K562 (cell line): Measurements from ENCODE around the gene STX17. TPM values are rescaled to one million over a fixed set of nuclear protein-coding genes. Genes with fewer than 3 reads are reported as not detected.

Experiments used
- ATAC-seq: fragments of 200-7000 bp; cut with Tn5 transposase; 3 replicates; pipeline ENCODE4 v1.9.1; 2020; ENCODE audit warnings: moderate library complexity
- BruUV-seq: library from RNA; stranded (reverse); fragments of 400-500 nt; replicated peaks from 2 replicates; lab custom pipeline; 2021; lab: Mats Ljungman, UMichigan
- CTCF ChIA-PET: fragments of 300-600 bp; formaldehyde crosslinking; extraction: SDS; loops from one replicate; lab custom pipeline; 2021; ENCODE audit warnings: low intra/inter-chr PET ratio; lab: Yijun Ruan, JAX
- POLR2A ChIA-PET: fragments of 300-600, 350-650 bp; sonication (Branson Sonifier 250); formaldehyde crosslinking; extraction: SDS; loops from one replicate; lab custom pipeline; 2021; ENCODE audit warnings: antibody characterized with exemption, inconsistent platforms; lab: Yijun Ruan, JAX
- DNase-seq, 4 experiments: peaks; one replicate each; pipeline versions ENCODE4 v3.0.0 to v3.0.0-alpha.2; 2011 to 2018; ENCODE audit warnings: low spot score in 3 of 4, mixed read lengths in 3 of 4; ENCODE audit errors: extremely low read depth in 1 of 4
- FAIRE-seq: peaks from 2 replicates; lab custom pipeline; 2011; peaks lifted over from hg19 to GRCh38; lab: Jason Lieb, UNC
- H2AFZ ChIP-seq: 2 replicates; pipeline ENCODE4 v1.6.0; 2011; ENCODE audit warnings: low read depth, low read length, control low read depth, inconsistent platforms
- H3K27ac ChIP-seq: fragments of 200-600 bp; 3 replicates; pipeline ENCODE4 v1.8.0; 2011; ENCODE audit warnings: low read depth, mild to moderate bottlenecking, control low read depth, inconsistent platforms, low read length, moderate library complexity, mixed read lengths; ENCODE audit errors: extremely low read depth
- H3K27me3 ChIP-seq, 2 experiments: fragments of 300-600 bp in 1 of 2; 2 replicates in 1 of 2; 3 replicates in 1 of 2; pipeline versions ENCODE4 v1.6.0 to v1.8.0; 2011; ENCODE audit warnings: inconsistent platforms in 2 of 2, low read length in 2 of 2, mild to moderate bottlenecking in 1 of 2, mixed read lengths in 1 of 2, moderate library complexity in 1 of 2; ENCODE audit not compliant: control insufficient read depth in 2 of 2, insufficient read depth in 2 of 2
- H3K36me3 ChIP-seq: fragments of 300-600 bp; 3 replicates; pipeline ENCODE4 v1.8.0; 2011; ENCODE audit warnings: mild to moderate bottlenecking, low read length, inconsistent platforms; ENCODE audit not compliant: control insufficient read depth, insufficient read depth
- H3K4me1 ChIP-seq, 2 experiments: fragments of 200-600 bp in 1 of 2; replicated peaks in 1 of 2; 2 replicates in 1 of 2; 3 replicates in 1 of 2; pipeline versions ENCODE4 v1.5.1 to v1.8.0; 2011; ENCODE audit warnings: inconsistent platforms in 2 of 2, low read length in 2 of 2, mild to moderate bottlenecking in 1 of 2, mixed read lengths in 1 of 2, moderate library complexity in 1 of 2; ENCODE audit not compliant: control insufficient read depth in 2 of 2, insufficient read depth in 2 of 2
- H3K4me2 ChIP-seq: 2 replicates; pipeline ENCODE4 v1.6.1; 2011; ENCODE audit warnings: low read length, control low read depth, inconsistent platforms, mixed read lengths; ENCODE audit not compliant: insufficient read depth
- H3K4me3 ChIP-seq: fragments of 200-600 bp; sonication (generic), shearing (Covaris generic); 2 replicates; pipeline ENCODE4 v1.5.1; 2016; ENCODE audit warnings: control low read depth, inconsistent platforms
- H3K79me2 ChIP-seq: fragments of 200-600 bp; 3 replicates; pipeline ENCODE4 v1.8.0; 2011; ENCODE audit warnings: low read length, inconsistent platforms; ENCODE audit not compliant: control insufficient read depth, insufficient read depth
- H3K9ac ChIP-seq, 2 experiments: 2 replicates each; pipeline versions ENCODE4 v1.6.0 to v1.6.1; 2011; ENCODE audit warnings: low read depth in 2 of 2, low read length in 2 of 2, control low read depth in 1 of 2, inconsistent platforms in 1 of 2, mild to moderate bottlenecking in 1 of 2, mixed read lengths in 1 of 2; ENCODE audit not compliant: insufficient read depth in 1 of 2
- H3K9me1 ChIP-seq: one replicate; pipeline ENCODE4 v1.6.0; 2011; ENCODE audit warnings: inconsistent platforms, mild to moderate bottlenecking, low read length, moderate library complexity; ENCODE audit not compliant: control insufficient read depth, insufficient read depth
- H3K9me3 ChIP-seq: replicated peaks from 2 replicates; pipeline ENCODE4 v1.5.1; 2011; ENCODE audit warnings: low read depth, low read length, inconsistent platforms; ENCODE audit not compliant: control insufficient read depth, insufficient read depth
- H4K20me1 ChIP-seq: replicated peaks from 2 replicates; pipeline ENCODE4 v1.6.1; 2011; ENCODE audit warnings: low read length, inconsistent platforms, mixed read lengths; ENCODE audit not compliant: control insufficient read depth, insufficient read depth
- FOSL1 ChIP-seq: fragments of 200-800 bp; sonication (Bioruptor generic); conservative IDR thresholded peaks from 2 replicates; pipeline ENCODE4 v1.6.1; 2016; ENCODE audit warnings: missing genetic modification characterization, missing compliant biosample characterization
- NEUROD1 ChIP-seq: fragments of 150-350 bp; IDR thresholded peaks from 2 replicates; pipeline ENCODE4 v1.6.1; 2014; ENCODE audit warnings: borderline replicate concordance, low read length, low read depth; ENCODE audit not compliant: partially characterized antibody
- NFE2 ChIP-seq: IDR thresholded peaks from 2 replicates; pipeline ENCODE4 v1.6.1; 2014; ENCODE audit warnings: antibody characterized with exemption, low read depth
- NR2F6 ChIP-seq: fragments of 450-650 bp; formaldehyde crosslinking; IDR thresholded peaks from 2 replicates; pipeline ENCODE4 v1.4.0; 2020; ENCODE audit warnings: mild to moderate bottlenecking
- ZBED1 ChIP-seq: IDR thresholded peaks from 2 replicates; pipeline ENCODE4 v1.6.1; 2014
- ZNF639 ChIP-seq, 2 experiments: fragments of 200-800 bp in 1 of 2; sonication (Bioruptor generic) in 1 of 2; sonication (generic) in 1 of 2; formaldehyde crosslinking in 1 of 2; IDR thresholded peaks in 1 of 2; conservative IDR thresholded peaks in 1 of 2; 2 replicates each; pipeline versions ENCODE4 v1.5.0 to v1.6.1; 2016 to 2020; ENCODE audit warnings: missing compliant biosample characterization in 1 of 2, missing genetic modification characterization in 1 of 2, missing genetic modification reagents in 1 of 2
- WGBS: fragments of 100-300 bp; shearing (Covaris generic); methylation state at CpG from one replicate; pipeline ENCODE4 v1.1.6; 2016; ENCODE audit warnings: low coverage, mixed read lengths; ENCODE audit not compliant: insufficient coverage; ENCODE audit errors: missing lambda C conversion rate; 5-methylcytosine and 5-hydroxymethylcytosine counted together
- in situ Hi-C: fragments of 300-500 bp; cut with MboI; formaldehyde crosslinking; loops from 4 replicates; pipeline ENCODE4 v1.15.0; 2018; ENCODE audit warnings: inconsistent platforms, mixed read lengths
- intact Hi-C: fragments of 100-400 bp; cut with micrococcal nuclease; formaldehyde crosslinking; loops from 2 replicates; pipeline ENCODE4 v1.14.2; 2022
- polyA plus RNA-seq, 8 experiments: library from polyadenylated mRNA; depleted of rRNA in 4 of 8; stranded (reverse) in 5 of 8; unstranded in 3 of 8; fragments of >200 nt; fragmentation: Nextera tagmentation in 2 of 8; fragmentation: Illumina TruSeq in 1 of 8; extraction: Ambion mirVana in 2 of 8; extraction: Trizol in 1 of 8; gene quantifications; 2 replicates each; pipeline versions ENCODE4 v1.2.1 to v1.2.3, GENCODE V29; 2011 to 2014; ENCODE audit warnings: inconsistent platforms in 1 of 8, missing spikeins in 1 of 8
- total RNA-seq, 7 experiments: library from RNA; depleted of rRNA in 6 of 7; stranded (reverse); fragments of >200 nt in 6 of 7; fragmentation: Illumina TruSeq in 2 of 7; extraction: Trizol in 2 of 7; gene quantifications; 2 replicates each; pipeline versions ENCODE4 v1.2.1 to v1.2.3, GENCODE V29; 2011 to 2021; ENCODE audit warnings: low replicate concordance in 1 of 7

STX17 gene
- total and polyA plus RNA-seq, 9 of the 15 experiments (the other 6 are each of a cell fraction or from before 2014, with no cell fraction given): 14.4 to 25.1 (median 19.0) TPM

- H3K79me2 ChIP-seq: no peaks in the 10 kb centered on the region
- intact Hi-C loops (no loop called here), in situ Hi-C loops (no loop called here)
- ATAC-seq: no peak
- no peak overlapping the region for H3K4me2 ChIP-seq
- 0% methylated on average over 3 of the region's 3 CpGs for WGBS
- no peaks in the 10 kb centered on the region for H3K36me3 ChIP-seq
- no peak overlapping the region for H3K9ac ChIP-seq
- H4K20me1 ChIP-seq: no peaks in the 10 kb centered on the region
- POLR2A ChIA-PET: interaction anchor here (0.7 kb wide), 1 partner anchor 143 kb away, joined by 3 read pairs; no protein-coding TSS in a partner anchor
- CTCF ChIA-PET: interaction anchor here (0.5 kb wide), 1 partner anchor 11 kb away, joined by 3 read pairs; no protein-coding TSS in a partner anchor
- no peaks in the 10 kb centered on the region for H3K9me3 ChIP-seq
- DNase-seq: no peak
- FAIRE-seq: no peak
- BruUV-seq: no TSS peak
- H2AFZ ChIP-seq: no peak overlapping the region
- TF ChIP-seq ZBED1 (no peak), ZNF639 (CRISPR knock-in tag; conservative IDR thresholded peaks at IDR 0.05 in 1 of 2, IDR thresholded peaks at IDR 0.05 in 1 of 2) (no peak), NFE2 (peak; percentile 34; the same call in 1 of the 2 replicates), FOSL1 (peak; percentile 49), NEUROD1 (no peak), NR2F6 (CRISPR knock-in tag) (no peak)
- H3K4me1 ChIP-seq: no peaks in the 10 kb centered on the region
- H3K27ac ChIP-seq: no peak overlapping the region
- H3K9me1 ChIP-seq: no peaks in the 10 kb centered on the region
- no peaks in the 10 kb centered on the region for H3K27me3 ChIP-seq
- no peak overlapping the region for H3K4me3 ChIP-seq
Observed at GRCh38 chr9:99873531-99873930, 32.9 kb upstream of the STX17 start.
